Stimulated activated CD4-positive, alpha-beta T cell treated with anti-CD3 and anti-CD28 coated beads, TNF-alpha, amount 100 ng/mL, for 1 hour (primary cell): Measurements from ENCODE around the gene CAPN9.
"Not testable (repeated sequence)": the region's sequence is repeated elsewhere in the genome, so short reads cannot be mapped to it uniquely, and the experiment has no call there.

Experiments used
- DNase-seq, 3 donors: peaks; one replicate each; pipeline ENCODE4 v3.0.0-alpha.2; 2020; ENCODE audit warnings: low read depth in 3 of 3, low spot score in 1 of 3

The CAPN9 gene

GRCh38 chr1:230747127-230747730 is at the start of gene CAPN9:
Gene CAPN9, plus strand, starts transcription at chr1:230747388. Its CDS starts 109 bp downstream, at chr1:230747497.
- no peak for DNase-seq

- DNase-seq, result no peak
Observed at GRCh38 chr1:230698130-230698529, 49.1 kb upstream of the CAPN9 start.

GRCh38 chr1:230698964-230699363 is 48.2 kb upstream of the CAPN9 start:
- not testable (repeated sequence) for DNase-seq

- DNase-seq, result no peak
Observed at GRCh38 chr1:230699716-230700115, 47.5 kb upstream of the CAPN9 start.

- no peak for DNase-seq
Observed at GRCh38 chr1:230700132-230700531, 47.1 kb upstream of the CAPN9 start.

GRCh38 chr1:230701434-230701833 is 45.8 kb upstream of the CAPN9 start:
- DNase-seq, result no peak

- DNase-seq, result no peak
Observed at GRCh38 chr1:230701895-230702768, 45.1 kb upstream of the CAPN9 start.

GRCh38 chr1:230702934-230703678 is 44.1 kb upstream of the CAPN9 start:
- no peak for DNase-seq

GRCh38 chr1:230703679-230704385 is 43.4 kb upstream of the CAPN9 start:
- no peak for DNase-seq

- no peak for DNase-seq
Observed at GRCh38 chr1:230704830-230705229, 42.4 kb upstream of the CAPN9 start.

GRCh38 chr1:230705289-230706019 is 41.7 kb upstream of the CAPN9 start:
- no peak for DNase-seq

GRCh38 chr1:230706020-230706699 is 41.0 kb upstream of the CAPN9 start:
- no peak for DNase-seq

- DNase-seq, result no peak
Observed at GRCh38 chr1:230706887-230707731, 40.1 kb upstream of the CAPN9 start.

GRCh38 chr1:230707732-230708630 is 39.2 kb upstream of the CAPN9 start:
- DNase-seq, result no peak

- no peak for DNase-seq
Observed at GRCh38 chr1:230708631-230709580, 38.3 kb upstream of the CAPN9 start.

- no peak for DNase-seq
Observed at GRCh38 chr1:230709619-230710542, 37.3 kb upstream of the CAPN9 start.
